Transverse colon (tissue), 4 donors: Measurements from ENCODE around the gene ERVFRD-1.

Experiments
- POLR2A ChIP-seq: fragments of 450-650 bp; IDR thresholded peaks from one replicate; pipeline ENCODE4 v1.6.1; 2016; ENCODE audit warnings: antibody characterized with exemption, mild to moderate bottlenecking, moderate library complexity
- POLR2AphosphoS5 ChIP-seq, 3 donors: sonication (generic); formaldehyde crosslinking; IDR thresholded peaks; one replicate each; pipeline ENCODE4 v1.6.1; 2016; ENCODE audit warnings: antibody characterized with exemption in 3 of 3
- TF ChIP-seq, protein P1 (sequence below), 5 experiments: fragments of 200-600 bp in 3 of 5; fragments of 450-650 bp in 2 of 5; sonication (generic) in 3 of 5; IDR thresholded peaks; 1 replicate in 2 of 5; 2 replicates in 3 of 5; pipeline ENCODE4 v1.5.1; 2016 to 2017; ENCODE audit warnings: antibody characterized with exemption in 5 of 5, inconsistent platforms in 3 of 5, mild to moderate bottlenecking in 2 of 5, moderate library complexity in 1 of 5

DNA sequence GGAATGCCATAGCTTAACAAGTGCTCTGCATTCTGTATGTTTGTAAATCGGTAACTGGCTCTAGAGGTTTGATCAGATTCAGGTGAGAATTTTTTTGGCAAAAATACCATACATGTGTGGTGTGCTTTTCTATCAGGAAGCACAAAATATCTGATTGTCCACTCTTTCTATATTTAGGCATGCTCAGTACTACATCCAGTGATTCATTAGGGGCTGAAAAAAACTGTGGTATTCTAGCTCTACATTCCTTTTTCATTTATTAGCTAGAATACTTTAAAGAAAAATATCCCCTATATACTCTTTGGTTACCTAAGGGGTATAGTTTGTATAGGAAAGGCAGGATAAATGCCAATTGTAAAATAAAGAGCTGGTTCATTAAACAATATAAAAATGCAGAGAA is 56.8 kb downstream of the ERVFRD-1 start:
- TF ChIP-seq, protein P1, sequence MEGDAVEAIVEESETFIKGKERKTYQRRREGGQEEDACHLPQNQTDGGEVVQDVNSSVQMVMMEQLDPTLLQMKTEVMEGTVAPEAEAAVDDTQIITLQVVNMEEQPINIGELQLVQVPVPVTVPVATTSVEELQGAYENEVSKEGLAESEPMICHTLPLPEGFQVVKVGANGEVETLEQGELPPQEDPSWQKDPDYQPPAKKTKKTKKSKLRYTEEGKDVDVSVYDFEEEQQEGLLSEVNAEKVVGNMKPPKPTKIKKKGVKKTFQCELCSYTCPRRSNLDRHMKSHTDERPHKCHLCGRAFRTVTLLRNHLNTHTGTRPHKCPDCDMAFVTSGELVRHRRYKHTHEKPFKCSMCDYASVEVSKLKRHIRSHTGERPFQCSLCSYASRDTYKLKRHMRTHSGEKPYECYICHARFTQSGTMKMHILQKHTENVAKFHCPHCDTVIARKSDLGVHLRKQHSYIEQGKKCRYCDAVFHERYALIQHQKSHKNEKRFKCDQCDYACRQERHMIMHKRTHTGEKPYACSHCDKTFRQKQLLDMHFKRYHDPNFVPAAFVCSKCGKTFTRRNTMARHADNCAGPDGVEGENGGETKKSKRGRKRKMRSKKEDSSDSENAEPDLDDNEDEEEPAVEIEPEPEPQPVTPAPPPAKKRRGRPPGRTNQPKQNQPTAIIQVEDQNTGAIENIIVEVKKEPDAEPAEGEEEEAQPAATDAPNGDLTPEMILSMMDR (IDR thresholded peaks at IDR 0.05): no peak
- TF ChIP-seq POLR2A (no peak), POLR2AphosphoS5 (IDR thresholded peaks at IDR 0.05) (no peak)
